GM18858 (cell line): ENCODE results near the gene HOXA9.

ENCODE experiments used
- ATAC-seq: cut with Tn5 transposase; IDR thresholded peaks from one replicate; pipeline ENCODE4 v1.9.1; 2021; ENCODE audit not compliant: unreplicated experiment

The HOXA9 gene

GRCh38 chr7:27129729-27130539 is 35.4 kb downstream of the HOXA9 start:
- ATAC-seq = no peak

- no peak for ATAC-seq
These were observed 36.3 kb downstream of the HOXA9 start for GRCh38 chr7:27128776-27129728.

- no peak for ATAC-seq
These were observed 37.3 kb downstream of the HOXA9 start for GRCh38 chr7:27128034-27128433.

GRCh38 chr7:27126596-27127327 is 38.6 kb downstream of the HOXA9 start:
- ATAC-seq = no peak

- ATAC-seq = no peak
These were observed 39.3 kb downstream of the HOXA9 start for GRCh38 chr7:27125986-27126394.

- no peak for ATAC-seq
These were observed 40.2 kb downstream of the HOXA9 start for GRCh38 chr7:27124902-27125689.

- ATAC-seq = no peak
These were observed 41.0 kb downstream of the HOXA9 start for GRCh38 chr7:27124096-27124901.

DNA sequence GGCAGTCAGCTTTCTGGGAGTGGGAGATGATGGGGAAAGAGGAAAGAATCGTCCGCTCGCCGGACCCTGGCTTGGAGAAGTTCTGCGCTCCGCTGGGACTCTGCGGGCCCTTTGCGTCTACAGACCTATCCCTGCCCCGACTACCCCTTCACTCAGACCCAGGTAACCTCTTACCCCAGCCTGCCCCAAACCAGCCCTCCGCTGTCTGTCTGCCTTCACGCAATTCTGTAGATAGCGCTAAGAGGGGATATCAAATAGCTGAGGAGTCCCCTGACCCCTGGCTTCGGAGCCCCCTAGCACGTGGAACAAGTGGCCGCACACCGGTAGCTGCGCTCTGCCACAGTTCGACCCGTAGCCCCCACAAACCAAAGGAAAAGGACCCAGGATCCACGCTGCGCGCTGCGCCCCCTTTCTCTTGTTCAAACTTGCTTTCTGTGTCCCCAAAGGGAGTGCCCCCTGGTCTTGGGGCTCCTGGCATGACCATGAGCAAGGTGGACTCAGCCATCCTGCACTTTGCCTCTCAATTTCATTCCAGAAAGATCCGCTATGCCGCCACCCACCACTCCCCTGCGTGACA is 41.8 kb downstream of the HOXA9 start:
- no peak for ATAC-seq

GRCh38 chr7:27123007-27123476 is 42.3 kb downstream of the HOXA9 start:
- ATAC-seq = no peak

DNA sequence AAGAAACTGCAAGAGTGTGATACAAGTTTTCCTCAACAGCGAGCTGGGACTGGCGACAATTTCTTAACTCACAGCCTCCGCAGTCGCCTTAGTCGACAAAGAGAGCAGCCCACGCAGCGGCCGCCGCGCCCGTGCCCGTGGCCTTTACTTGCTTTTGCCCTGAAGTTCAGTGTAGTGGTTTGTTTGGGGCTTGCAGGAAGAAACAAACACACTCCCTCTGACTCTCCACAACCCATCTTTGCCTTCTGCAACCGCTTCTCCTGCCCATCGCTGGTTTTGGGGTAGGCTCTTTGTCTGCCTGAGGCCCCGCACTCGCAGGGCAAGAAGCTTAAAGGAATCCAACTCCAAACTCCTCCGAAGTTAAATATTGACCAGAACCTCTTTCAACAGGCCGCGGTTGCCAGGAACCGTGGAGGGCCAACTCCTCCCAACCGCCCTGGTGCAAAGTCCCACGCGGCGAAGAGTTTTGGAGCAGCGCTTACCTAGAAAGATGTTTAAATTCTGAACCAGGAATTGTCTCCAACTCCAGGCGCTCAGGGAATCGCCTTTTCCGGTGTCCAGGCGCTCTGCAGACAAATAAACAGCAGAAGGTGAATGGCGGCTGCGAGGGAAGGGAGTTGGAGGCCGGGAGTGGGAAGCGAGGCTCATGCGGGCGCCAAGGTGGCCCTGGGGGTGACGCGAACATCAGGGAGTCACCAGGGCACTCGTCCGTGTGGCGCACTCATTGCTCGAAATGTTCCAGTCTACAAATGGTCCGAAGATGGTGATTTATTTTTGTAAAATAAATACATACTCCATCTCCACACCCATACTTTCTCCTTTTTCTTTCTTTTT is 43.0 kb downstream of the HOXA9 start:
- ATAC-seq = no peak

GRCh38 chr7:27121684-27122076 is 43.7 kb downstream of the HOXA9 start:
- no peak for ATAC-seq

GRCh38 chr7:27119412-27119911 is 45.9 kb downstream of the HOXA9 start:
- ATAC-seq = no peak

DNA sequence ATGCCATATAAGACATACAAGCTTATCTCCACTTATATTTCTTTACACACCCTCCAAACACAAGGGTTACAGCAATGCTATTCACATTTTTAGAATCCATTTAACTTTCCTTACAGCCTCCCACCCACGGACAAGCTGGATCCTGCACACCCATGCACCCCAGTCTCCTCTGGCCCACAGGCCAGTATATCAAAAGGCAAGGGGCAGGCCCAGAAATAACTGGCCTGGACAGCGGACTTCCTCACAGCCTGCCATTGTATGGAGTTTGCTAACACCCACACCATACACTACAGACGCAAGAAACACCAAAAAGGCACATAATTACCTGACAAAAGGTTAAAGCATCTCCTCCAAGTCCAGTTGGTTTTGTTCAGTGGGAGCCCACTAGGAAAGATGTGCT is 46.8 kb downstream of the HOXA9 start:
- ATAC-seq = no peak

DNA sequence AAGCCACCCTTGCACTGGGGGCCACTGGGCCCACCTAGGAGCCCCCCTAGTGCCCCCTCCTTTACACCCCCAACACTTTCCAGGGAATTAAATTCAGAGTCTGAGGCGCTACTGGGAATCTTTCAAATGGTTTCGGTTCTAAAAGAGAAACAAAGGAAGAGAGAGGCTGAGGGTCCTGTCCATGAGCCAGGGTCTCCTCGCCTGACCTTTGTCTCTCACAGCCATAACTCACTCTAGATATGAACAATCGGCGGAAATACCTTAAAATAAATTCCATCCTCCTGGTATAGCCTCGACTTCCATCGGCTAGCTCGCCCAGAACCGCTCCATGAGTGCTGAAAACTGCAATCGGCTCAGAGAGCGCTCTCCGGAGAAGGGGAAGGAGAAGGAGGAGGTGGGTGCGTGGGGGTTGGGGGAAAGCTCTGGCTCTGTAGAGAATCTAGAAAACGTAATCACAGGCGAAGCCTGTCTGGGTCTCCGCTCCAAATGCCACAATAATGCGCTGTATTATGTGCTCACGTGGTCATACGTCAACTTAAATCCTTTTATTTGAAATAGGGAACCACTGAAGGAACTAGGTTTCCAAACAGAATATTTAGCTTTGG is 47.3 kb downstream of the HOXA9 start:
- ATAC-seq = no peak

- no peak for ATAC-seq
These were observed 48.1 kb downstream of the HOXA9 start for GRCh38 chr7:27116962-27117886.
